Ovary (tissue), 3 donors: ENCODE results near the gene AGPAT4.

ENCODE experiments used
- EP300 ChIP-seq: sonication (generic); formaldehyde crosslinking; IDR thresholded peaks from one replicate; pipeline ENCODE4 v1.6.1; 2017; ENCODE audit warnings: antibody characterized with exemption
- POLR2A ChIP-seq: fragments of 450-650 bp; IDR thresholded peaks from one replicate; pipeline ENCODE4 v1.6.1; 2017; ENCODE audit warnings: antibody characterized with exemption, mild to moderate bottlenecking, moderate library complexity
- TF ChIP-seq, protein P1 (sequence below), 3 donors: fragments of 450-650 bp in 2 of 3; fragments of 200-600 bp in 1 of 3; IDR thresholded peaks; one replicate each; pipeline versions ENCODE4 v1.5.1 to v1.8.0; 2016 to 2022; ENCODE audit warnings: antibody characterized with exemption in 3 of 3, mild to moderate bottlenecking in 1 of 3
- donor health status: DM: no; HTN: no; CAD: no.

DNA sequence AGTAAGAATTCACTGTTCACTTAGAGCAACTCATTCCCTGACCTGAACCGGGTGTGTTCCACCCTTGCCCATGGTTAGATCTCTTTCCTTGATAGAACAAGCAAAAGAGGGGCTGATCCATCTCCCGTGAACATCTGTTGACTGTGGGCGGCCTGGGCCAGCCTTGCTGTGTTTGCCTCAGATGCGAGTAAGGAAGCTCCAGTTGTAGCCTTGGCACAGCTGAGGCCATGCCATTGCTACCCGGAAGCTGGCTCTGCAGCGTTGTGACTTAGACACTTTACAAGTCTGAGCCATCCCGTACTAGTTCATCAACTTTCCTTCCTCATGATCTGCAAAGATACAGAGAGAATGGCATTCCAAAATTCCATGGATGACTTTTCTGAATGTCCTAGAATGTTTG is 143.3 kb downstream of the AGPAT4 start:
- TF ChIP-seq, protein P1, sequence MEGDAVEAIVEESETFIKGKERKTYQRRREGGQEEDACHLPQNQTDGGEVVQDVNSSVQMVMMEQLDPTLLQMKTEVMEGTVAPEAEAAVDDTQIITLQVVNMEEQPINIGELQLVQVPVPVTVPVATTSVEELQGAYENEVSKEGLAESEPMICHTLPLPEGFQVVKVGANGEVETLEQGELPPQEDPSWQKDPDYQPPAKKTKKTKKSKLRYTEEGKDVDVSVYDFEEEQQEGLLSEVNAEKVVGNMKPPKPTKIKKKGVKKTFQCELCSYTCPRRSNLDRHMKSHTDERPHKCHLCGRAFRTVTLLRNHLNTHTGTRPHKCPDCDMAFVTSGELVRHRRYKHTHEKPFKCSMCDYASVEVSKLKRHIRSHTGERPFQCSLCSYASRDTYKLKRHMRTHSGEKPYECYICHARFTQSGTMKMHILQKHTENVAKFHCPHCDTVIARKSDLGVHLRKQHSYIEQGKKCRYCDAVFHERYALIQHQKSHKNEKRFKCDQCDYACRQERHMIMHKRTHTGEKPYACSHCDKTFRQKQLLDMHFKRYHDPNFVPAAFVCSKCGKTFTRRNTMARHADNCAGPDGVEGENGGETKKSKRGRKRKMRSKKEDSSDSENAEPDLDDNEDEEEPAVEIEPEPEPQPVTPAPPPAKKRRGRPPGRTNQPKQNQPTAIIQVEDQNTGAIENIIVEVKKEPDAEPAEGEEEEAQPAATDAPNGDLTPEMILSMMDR (IDR thresholded peaks at IDR 0.05), result no peak
- TF ChIP-seq POLR2A (no peak), EP300 (no peak)
